ENCODE data around the gene MED25.
A peak's percentile ranks its signal among the peaks of the same experiment; 100 is the strongest.

MED25 gene

DNA sequence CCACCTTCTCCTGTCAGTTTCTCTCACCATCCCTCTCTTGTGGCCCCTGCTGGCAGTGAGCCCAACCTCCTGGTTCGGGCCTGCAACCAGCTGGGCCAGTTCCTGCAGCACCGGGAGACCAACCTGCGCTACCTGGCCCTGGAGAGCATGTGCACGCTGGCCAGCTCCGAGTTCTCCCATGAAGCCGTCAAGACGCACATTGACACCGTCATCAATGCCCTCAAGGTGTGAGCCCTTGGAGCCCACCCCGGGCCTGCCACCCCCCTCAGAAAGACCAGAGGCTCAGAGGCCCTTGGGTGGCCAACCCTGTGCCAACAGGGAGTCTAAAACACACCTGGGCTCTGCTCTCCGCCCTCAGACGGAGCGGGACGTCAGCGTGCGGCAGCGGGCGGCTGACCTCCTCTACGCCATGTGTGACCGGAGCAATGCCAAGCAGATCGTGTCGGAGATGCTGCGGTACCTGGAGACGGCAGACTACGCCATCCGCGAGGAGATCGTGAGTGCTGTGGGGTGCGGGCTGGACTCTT, 18.8 kb upstream of the MED25 start:
- no peak for DNase-seq

DNA sequence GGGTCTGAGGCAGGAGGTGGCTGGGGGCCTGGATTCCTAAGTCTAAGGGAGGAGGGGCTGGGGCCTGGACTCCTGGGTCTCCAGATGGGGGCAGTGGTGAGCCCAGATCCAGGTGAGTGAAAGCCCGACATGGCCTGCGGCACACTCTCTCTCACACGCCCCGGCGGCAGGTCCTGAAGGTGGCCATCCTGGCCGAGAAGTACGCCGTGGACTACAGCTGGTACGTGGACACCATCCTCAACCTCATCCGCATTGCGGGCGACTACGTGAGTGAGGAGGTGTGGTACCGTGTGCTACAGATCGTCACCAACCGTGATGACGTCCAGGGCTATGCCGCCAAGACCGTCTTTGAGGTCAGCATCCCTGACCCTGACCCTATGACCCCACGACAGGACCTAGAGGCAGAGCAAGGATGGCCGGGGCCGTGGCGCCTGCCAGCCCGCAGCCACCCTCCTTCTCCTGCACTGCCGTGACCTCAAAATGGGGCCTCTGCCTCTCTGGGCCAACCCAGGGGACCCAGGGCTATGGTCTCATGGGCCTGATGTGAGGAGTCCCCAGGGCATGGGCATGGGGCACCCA, 18.2 kb upstream of the MED25 start:
- no peak for DNase-seq

DNA sequence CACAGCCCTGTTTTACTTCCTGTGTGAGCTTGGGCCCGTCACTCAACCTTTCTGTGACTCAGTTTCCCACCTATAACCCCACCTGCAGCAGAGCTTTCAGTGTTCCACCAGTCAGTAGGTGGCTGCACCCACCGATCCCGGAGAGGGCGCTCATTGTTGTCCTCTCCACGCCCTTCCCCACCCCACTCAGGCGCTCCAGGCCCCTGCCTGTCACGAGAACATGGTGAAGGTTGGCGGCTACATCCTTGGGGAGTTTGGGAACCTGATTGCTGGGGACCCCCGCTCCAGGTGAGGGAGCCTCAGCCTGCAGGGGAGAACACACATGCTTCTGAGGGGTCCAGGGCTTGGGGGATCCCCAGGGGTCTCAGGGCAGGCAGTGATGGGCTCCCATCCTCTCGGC, 17.3 kb upstream of the MED25 start:
- no peak for DNase-seq

DNA sequence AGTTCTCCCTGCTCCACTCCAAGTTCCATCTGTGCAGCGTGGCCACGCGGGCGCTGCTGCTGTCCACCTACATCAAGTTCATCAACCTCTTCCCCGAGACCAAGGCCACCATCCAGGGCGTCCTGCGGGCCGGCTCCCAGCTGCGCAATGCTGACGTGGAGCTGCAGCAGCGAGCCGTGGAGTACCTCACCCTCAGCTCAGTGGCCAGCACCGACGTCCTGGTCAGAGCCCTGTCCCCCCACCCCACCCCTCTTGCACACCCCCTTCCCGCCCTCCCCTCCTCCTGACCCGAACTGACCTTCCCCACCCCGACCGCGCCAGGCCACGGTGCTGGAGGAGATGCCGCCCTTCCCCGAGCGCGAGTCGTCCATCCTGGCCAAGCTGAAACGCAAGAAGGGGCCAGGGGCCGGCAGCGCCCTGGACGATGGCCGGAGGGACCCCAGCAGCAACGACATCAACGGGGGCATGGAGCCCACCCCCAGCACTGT, 16.6 kb upstream of the MED25 start:
- no peak for DNase-seq

DNA sequence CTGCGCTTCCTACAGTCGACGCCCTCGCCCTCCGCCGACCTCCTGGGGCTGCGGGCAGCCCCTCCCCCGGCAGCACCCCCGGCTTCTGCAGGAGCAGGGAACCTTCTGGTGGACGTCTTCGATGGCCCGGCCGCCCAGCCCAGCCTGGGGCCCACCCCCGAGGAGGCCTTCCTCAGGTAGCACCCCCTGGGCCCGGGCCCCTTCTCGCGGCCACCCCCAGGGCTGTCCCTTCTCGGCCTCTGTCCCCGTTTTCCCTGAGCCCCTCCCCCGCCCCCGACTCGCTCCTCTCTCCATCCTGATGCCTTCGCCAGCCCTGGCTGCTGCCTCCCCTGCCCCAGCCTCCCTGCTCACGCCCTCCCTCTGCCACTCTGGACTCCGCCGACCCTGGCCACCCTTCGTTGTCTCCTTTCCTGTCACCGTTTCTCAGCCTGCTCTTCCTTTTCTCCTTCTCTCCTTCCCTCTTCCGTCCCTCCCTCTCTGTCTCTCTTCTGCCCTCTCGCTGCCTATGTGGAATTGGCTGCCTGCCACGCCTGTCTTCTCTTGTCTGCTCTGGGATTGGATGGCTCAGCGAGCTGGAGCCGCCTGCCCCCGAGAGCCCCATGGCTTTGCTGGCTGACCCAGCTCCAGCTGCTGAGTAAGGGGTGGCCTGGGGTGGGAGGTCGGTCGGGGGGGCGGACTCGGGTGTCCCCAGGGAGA, 16.0 kb upstream of the MED25 start:
- no peak for DNase-seq

DNA sequence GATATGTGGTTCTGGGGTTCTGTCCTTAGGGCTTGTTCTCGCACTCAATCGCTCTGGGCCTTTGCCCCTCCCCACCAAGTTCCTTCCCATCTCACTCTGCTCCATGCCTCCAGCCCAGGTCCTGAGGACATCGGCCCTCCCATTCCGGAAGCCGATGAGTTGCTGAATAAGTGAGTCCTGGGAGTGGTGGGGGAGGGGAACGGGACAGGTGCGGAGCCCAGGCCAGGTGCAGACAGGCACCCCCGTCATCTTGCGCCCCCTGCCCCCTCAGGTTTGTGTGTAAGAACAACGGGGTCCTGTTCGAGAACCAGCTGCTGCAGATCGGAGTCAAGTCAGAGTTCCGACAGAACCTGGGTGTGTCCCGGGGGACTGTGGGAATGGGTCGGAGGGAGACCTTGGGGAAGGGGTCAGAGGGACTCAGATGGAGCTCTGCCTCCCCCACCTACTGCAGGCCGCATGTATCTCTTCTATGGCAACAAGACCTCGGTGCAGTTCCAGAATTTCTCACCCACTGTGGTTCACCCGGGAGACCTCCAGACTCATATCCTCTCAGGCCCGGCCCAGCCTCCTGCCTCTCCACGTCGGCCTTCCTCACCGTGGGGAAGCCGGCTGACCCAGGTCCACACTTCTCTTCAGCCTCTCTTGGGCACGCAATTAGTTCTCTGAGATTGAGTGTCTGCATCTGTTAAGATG, 15.1 kb upstream of the MED25 start:
- no peak for DNase-seq

DNA sequence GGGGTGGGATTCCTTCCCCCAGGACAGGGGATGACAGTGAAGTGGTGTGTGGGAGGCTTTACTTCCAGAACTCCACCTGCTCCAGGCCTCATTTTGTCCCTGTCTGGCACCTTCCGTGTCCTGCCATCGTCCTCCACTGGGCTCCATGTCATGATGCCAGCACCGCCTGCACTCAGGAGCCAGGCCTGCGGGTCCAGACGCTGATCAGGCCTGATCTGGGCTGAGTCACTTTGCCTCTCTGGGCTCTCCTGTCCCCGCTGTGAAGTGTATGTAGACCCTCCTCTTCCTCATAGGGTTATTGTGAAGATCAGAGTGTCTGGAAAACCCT, 14.6 kb upstream of the MED25 start:
- DNase-seq = no peak

DNA sequence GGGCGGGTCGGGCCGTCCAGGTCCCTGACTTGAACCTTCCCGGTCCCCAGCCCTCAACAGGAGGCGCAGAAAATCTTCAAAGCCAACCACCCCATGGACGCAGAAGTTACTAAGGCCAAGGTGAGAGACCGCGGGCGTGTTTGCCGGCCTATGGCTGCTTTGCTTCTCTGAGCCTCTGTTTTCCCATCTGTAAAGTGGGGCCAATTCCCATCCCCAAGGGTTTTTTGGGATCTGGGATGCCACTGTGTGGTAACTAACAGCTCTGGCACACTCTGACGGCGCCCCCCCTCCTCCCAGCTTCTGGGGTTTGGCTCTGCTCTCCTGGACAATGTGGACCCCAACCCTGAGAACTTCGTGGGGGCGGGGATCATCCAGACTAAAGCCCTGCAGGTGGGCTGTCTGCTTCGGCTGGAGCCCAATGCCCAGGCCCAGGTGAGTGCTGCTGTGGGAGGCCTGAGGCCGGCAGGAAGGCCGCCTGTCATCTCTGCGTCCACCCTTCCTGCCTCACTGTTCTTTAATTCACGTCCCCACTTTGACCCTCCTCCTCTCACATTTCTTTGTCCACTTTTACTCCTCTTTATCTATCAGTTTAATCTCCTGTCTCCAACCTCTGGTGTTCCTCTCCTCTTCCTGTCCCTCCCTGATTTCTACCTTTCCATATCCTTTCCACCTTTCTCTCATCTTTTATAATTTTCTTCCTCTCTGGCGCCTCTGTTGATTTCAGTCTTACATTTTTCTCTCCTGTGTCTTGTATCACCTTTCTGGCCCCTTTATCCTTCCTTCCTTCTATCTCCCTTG, 12.1 kb upstream of the MED25 start:
- DNase-seq = no peak

DNA sequence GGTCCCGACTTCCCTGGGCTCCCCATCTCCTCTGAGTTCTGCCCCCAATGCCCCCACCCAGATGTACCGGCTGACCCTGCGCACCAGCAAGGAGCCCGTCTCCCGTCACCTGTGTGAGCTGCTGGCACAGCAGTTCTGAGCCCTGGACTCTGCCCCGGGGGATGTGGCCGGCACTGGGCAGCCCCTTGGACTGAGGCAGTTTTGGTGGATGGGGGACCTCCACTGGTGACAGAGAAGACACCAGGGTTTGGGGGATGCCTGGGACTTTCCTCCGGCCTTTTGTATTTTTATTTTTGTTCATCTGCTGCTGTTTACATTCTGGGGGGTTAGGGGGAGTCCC, 11.5 kb upstream of the MED25 start:
- DNase-seq = no peak

DNA sequence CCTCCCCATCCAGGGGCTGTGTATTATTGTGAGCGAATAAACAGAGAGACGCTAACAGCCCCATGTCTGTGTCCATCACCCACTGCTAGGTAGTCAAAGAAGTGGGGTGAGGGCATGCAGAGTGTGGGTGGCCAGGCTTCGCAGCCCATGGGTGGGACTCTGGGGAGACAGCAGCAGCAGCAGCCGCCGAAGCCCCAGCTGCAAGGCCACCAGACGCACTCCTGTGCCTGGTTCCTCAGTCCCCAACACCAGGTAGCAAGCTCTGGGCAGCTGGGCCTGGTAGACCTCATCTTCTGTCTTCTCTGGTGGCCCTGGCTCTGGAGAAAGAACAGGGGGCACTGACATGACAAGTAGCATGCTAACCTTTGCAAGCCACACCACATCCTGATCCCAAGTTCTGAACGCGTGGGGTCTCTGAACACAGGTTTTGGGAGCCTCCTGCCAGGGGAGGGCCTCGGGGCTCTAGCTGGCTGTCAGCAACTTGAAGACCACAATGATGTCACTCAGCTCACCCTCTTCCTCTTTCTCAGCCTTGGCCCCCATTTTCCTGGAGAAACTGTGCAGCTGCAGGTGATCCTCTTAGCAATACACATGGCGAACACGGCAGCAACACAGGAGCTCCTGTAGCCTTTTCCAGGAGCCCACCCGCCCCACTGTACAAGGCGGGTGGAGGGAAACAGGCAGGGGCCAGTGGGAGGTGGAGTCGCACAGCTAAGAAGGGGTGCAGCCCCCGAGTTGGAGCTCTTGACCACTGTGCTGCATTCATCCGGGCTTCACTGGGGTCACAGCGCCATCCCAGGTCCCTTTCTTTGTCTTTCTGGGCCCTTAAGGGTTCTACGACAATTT, 10.8 kb upstream of the MED25 start:
- no peak for DNase-seq

DNA sequence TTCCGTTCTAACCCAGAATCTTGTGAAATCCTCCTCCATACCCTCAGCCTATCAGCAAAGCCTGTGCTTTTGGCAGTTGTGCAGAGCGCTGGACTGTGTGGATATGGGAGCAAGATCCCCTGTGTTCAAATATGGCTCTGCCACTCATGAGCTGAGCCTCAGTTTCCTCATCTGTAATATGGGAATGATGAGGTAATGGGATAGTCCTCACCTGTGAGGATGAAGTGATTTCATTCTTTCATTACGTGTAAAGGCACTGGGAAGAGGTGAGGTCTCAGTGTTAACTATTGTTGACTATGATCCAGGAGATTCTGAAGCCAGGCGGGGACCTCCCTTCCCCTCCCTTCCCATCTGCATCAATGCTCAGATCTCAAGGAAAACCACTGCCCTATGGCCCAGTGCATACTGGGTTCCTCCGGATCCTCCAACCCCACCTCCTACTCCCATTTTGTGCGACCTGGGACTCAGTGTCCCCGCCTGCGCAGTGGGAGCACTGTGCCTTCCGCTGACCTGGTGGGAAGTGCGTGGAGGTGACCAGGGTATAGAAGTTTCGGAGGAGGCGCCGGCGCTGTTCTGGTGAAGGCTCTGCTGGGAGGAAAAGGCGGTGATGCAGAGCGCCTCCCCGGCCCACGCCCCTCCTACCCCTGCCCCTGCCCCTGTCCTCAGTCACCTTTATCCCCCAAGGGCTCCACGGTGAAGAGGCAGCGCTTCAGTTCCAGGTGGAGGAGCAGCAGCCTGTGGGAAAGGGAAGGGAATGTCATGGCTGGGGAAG, 10.0 kb upstream of the MED25 start:
- no peak for DNase-seq

DNA sequence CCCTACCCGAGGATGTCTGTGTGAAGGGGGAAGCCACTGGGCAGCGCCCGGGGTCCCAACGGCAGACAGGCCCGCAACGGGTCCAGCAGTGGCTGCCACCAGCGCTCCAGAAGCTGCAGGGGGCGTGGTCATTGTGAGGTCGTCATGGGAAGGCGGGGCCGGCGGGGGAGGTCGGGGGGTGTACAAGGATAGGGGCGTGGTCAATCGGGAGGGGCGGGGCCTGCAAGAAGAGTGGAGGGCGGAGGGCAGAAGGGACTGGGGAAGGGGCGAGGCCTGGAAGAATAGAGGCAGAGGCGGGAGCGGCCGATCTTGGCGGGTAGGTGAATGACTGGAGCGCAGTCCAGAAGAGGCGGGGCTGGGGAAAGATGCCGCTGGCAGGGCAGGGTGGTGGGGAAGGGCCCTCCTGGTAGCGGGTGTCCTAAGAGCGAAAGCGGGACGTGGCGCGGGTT, 9.4 kb upstream of the MED25 start:
- DNase-seq = peak; percentile 60

DNA sequence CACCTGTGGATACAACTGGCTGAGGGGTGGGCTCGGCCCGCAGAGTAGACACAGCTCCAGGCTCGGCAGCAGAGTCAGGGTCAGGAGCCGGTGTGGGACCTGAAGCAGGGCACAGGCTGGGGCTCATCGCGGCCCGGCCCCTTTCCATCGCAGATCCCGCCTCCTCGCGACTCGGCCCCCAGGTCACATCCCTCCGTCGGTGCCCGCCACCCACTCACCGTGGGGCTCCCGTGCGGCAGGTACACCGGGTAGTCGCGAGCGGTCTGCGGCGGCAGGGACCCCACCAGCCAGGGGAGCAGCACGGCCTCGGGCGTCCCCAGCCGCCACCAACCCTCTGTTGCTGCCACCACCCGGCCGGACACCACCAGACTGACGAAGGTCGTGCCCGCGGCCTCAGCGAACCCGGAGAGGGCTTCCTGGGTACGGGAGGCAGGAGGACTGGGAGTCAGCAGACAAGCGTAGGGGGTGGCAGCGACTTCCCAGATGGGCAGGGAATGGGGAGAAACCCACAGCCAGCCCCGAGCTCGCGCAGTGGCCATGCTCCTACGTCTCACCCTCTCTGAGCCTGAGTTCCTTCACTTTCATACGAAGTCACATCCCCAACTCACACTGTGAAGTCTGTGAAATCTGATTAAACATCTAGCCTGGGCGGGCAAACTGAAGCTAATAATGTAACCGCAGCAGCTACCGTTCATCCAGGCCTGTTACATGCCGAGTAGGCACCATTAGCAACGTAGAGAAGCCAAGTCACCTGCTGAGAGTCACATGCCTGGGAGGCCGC, 8.7 kb upstream of the MED25 start:
- no peak for DNase-seq

DNA sequence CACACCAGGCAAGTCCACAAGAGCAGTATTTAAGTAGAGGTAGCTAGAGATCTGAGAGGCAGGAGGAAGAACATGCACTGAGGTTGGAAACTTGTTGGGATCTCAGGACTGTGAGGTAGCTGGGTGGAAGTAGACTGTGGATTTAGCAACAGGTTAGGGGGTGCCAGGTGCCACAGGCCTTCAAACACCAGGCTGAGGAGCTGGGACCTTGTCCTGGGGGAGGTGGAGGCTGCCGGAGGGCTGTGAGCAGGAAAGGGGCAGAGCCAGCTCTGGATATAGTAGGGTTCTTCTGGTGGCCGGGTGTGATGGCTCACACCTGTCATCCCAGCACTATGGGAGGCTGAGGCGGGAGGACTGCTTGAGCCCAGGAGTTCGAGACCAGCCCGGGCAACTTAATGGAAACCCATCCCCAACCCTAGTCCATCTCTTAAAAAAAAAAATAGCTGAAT, 8.1 kb upstream of the MED25 start:
- no peak for DNase-seq

DNA sequence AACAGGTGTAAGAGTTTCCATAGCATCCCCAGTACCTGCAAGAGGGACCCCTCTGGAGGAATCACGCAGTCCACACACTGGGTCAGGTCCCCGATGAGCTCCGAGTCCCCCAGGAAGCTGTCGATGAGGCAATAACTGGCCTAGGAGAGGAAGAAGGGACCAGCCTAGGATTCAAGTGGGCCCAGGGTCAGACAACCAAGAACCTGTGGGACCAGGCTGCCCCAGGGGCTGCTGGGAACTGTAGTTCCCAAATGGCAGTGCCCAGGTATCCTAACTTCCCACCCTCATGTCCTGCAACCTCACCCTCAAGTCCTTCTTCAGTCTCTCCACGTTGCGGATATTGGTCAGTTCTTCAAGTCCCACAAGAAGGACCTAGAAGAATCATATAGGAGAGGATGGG, 6.8 kb upstream of the MED25 start:
- DNase-seq = no peak

DNA sequence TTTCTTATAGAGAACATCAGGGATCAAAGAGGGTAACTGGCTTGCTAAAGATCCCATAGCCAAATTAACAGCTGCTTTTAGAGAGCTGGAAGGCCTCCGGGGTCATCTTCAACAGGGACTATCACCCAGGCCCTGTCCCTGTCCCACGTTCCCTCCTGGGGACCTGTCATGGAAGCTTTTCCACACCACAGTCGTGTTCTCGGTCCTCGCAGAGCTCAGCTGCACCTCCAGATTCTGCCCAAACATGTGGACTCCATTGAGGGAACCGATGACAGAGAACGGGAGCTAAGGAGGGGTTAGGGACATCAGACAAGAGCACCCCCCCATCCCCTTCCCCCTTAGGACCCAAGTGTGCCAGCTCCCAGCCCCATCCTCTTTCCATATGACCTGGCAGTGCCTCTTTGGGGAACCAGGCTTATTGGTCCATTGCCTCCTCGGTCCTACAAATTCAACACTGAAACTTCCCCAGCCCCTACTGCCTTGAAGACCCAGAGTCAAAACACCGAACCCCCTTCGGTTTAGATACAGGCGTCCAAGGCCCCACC, 5.6 kb upstream of the MED25 start:
- no peak for DNase-seq

DNA sequence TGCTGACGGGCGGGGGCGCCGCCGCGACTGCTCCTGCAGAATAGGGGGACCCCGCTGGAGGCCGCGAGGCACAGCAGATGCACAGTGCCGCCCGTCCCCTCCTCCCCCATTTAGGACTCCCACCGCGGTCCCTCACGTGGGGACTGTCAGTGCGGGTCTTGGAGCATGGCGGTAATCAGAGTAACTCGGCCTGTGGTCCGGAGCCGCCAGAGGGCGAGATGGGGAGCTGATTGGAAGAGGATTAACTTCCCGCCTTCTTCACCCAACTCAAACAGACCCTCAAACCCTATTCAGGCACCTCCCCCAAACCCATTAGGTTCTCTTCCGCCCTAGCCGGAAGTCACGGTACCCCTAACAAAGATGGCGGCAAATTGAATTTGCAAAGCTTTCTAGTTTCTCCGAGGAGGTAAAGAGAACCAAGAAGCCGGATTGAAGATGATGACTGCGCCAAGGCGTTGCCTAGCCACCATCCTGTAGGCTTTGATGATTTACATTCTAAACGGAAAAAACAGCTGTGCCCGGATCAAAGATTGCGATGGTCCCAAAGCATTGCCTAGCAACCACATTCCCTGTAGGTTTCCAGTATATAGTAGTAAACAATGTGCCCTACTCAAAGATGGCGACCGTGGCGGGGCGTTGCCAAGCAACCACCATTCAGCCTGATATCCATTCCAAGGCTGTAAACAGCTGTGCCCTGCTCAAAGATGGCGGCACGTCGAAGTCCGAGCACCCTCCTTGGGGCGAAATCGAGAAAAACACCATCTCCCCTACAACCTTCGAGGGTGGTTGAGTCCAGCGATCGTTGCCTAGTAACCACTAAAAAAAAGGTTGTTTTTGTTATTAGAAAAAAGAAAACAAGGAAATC, 4.9 kb upstream of the MED25 start, which contains the start of gene FUZ:
Gene FUZ, minus strand, starts transcription at position 296 of the 865 bp plus-strand sequence. Its CDS starts 186 bp downstream, at position 110.
- peak; percentile 76 for DNase-seq

DNA sequence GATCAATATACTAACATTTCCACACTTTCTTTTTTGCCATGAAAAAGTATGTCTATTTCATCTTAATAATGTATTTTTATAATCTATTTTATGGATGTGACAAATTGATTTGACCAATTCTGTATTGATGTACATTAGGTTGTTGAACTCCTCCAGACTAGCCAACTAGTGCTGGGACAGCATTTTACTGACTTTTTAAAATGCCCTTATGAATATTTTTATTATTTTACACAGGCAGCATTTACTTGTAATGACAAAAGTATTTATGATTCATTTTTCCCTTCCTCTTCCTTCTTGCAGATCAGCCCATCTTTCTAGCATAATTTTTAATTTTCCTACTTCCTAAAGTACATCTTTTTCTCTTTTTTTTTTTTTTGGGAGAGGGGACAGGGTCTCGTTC, 4.1 kb upstream of the MED25 start:
- no peak for DNase-seq

DNA sequence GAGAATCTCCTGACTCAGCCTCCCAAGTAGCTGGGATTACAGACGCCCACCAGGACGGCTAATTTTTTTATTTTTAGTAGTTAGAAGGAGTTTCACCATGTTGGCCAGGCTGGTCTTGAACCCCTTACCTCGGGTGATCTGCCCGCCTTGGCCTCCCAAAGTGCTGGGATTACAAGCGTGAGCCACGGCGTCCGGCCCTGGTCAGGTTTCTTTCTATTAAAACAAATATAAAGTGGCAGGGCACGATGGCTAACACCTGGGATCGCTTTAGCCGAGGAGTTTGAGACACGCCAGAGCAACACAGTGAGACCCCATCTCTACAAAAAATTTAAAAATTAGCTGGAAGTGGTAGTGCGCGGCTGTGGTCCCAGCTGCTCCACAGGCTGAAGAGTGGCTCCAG, 1.5 kb upstream of the MED25 start:
- DNase-seq = no peak
